NCI-H2227 (cell line): Measurements from ENCODE around the gene IL17RE.
A peak's percentile ranks its signal among the peaks of the same experiment; 100 is the strongest.
"Not testable (repeated sequence)": the region's sequence is repeated elsewhere in the genome, so short reads cannot be mapped to it uniquely, and the experiment has no call there.

ENCODE experiments used
- DNase-seq: peaks from one replicate; lab custom pipeline; 2025; ENCODE audit not compliant: unreplicated experiment; lab: John Stamatoyannopoulos, UW

Gene IL17RE

GRCh38 chr3:9902372-9903237, at the start of gene IL17RE:
IL17RE (plus strand) TSS chr3:9902848; CDS start chr3:9902933, 85 bp downstream.
- DNase-seq = no peak

GRCh38 chr3:9854291-9854940, 48.2 kb upstream of the IL17RE start:
- not testable (repeated sequence) for DNase-seq

GRCh38 chr3:9855594-9855993, 47.1 kb upstream of the IL17RE start:
- DNase-seq = no peak

- DNase-seq = no peak
Observed at GRCh38 chr3:9859530-9860025, 43.1 kb upstream of the IL17RE start.

- DNase-seq = no peak
Observed at GRCh38 chr3:9861201-9861600, 41.4 kb upstream of the IL17RE start.

- DNase-seq = no peak
Observed at GRCh38 chr3:9861626-9862130, 41.0 kb upstream of the IL17RE start.

GRCh38 chr3:9862391-9863057, 40.1 kb upstream of the IL17RE start:
- DNase-seq = no peak

- DNase-seq = no peak
Observed at GRCh38 chr3:9863058-9863772, 39.4 kb upstream of the IL17RE start.

GRCh38 chr3:9864200-9864927, 38.3 kb upstream of the IL17RE start:
- DNase-seq = peak; percentile 73

- DNase-seq = not testable (repeated sequence)
Observed at GRCh38 chr3:9865125-9865637, 37.5 kb upstream of the IL17RE start.

GRCh38 chr3:9866639-9867038, 36.0 kb upstream of the IL17RE start:
- DNase-seq = no peak

GRCh38 chr3:9867106-9867505, 35.5 kb upstream of the IL17RE start:
- no peak for DNase-seq

GRCh38 chr3:9869955-9870354, 32.7 kb upstream of the IL17RE start:
- no peak for DNase-seq

GRCh38 chr3:9870978-9871377, 31.7 kb upstream of the IL17RE start:
- DNase-seq = no peak

GRCh38 chr3:9872067-9872466, 30.6 kb upstream of the IL17RE start:
- DNase-seq = not testable (repeated sequence)

- peak; percentile 36 for DNase-seq
Observed at GRCh38 chr3:9875448-9875847, 27.2 kb upstream of the IL17RE start.

- DNase-seq = not testable (repeated sequence)
Observed at GRCh38 chr3:9876255-9876654, 26.4 kb upstream of the IL17RE start.

GRCh38 chr3:9876991-9877390, 25.7 kb upstream of the IL17RE start:
- DNase-seq = no peak

GRCh38 chr3:9878700-9879099, 23.9 kb upstream of the IL17RE start:
- no peak for DNase-seq
